ENCODE data around the gene LSM7.
"Not testable (repeated sequence)": the region's sequence is repeated elsewhere in the genome, so short reads cannot be mapped to it uniquely, and the experiment has no call there.

Gene LSM7

DNA sequence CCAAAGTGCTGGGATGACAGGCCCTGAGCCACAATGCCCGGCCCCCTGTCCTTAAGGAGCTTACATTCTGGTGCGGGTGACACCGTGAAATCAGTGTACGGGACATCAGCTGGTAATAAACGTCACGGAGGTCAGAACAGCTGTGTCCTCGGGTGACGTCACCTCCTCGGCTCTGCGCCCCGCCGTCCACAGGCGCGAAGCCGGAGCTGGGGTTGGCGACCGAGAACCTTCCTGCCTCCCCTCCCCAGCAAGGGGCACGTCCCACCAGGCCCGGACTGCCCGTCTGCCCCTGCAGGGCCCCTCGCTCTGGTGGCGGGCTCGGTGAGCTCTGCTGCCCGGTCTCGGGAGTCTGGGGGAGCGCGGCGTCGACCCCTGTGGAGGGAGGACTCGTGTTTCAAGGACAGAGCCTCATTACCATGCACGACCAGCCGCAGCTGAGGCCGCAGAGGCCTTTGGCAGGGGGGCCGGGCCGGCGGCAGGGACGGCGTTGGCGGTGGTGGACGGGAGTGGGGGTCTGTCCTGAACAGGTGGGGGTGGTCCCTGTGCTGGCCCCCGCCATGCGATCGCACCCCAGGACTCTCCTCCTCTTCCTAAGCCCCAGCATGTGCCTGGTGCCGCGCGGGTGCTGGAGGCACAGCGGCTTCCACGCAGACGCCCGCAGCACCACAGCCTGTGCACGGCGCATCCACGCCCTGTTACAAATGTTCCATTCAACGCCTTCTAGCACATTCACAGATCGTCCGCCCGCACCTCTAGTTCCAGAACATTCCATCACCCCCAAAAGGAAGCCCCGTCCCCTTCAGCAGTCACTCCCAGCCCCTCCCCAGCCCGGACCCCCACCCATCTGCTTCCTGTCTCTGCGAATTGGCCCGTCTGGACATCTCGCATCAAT, 25.8 kb downstream of the LSM7 start:
- DNase-seq (ENCODE audit: low spot score): no peak

GRCh38 chr19:2300533-2300932, 27.9 kb downstream of the LSM7 start:
- DNase-seq (ENCODE audit: low spot score): no peak

GRCh38 chr19:2296141-2296540, 32.2 kb downstream of the LSM7 start:
- DNase-seq (ENCODE audit: low spot score): no peak

GRCh38 chr19:2294687-2295335, 33.6 kb downstream of the LSM7 start:
- peak; percentile 78 for DNase-seq (ENCODE audit: low spot score)

- DNase-seq (ENCODE audit: low spot score): no peak
Observed at GRCh38 chr19:2291185-2291751, 37.1 kb downstream of the LSM7 start.

DNA sequence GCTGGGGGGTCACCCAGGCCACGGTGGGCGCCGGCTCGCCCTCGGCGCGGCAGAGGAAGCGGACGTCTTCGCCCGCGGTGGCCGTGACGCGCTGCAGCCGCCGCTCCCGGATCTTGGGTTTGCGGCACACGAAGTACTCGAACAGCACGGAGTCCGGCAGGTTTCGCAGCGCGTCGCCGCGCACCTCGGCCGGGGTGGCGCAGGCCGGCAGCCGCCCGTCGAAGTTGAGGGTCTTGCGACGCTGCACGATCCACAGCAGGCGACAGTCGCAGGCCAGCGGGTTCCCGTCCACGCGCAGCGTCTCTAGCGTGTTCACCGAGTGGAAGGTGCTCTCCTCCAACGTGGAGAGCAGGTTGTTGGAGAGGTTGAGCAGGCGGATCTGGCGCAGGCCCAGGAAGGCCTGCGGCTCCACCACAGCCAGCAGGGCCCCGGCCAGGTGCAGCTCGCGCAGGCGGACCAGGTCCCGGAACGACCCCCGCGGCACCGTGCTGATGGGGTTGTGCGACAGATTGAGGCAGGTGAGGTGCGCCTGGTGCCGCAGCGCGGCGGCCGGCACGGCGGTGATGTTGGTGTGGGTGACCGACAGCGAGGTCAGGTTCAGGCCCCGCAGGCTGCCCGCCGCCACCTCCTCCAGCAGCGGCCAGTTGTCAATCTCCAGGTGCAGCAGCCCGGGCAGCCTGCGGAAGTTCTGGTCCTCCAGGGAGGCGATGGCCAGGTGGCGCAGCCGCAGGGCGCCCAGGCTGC, 37.8 kb downstream of the LSM7 start:
- no peak for DNase-seq (ENCODE audit: low spot score)

DNA sequence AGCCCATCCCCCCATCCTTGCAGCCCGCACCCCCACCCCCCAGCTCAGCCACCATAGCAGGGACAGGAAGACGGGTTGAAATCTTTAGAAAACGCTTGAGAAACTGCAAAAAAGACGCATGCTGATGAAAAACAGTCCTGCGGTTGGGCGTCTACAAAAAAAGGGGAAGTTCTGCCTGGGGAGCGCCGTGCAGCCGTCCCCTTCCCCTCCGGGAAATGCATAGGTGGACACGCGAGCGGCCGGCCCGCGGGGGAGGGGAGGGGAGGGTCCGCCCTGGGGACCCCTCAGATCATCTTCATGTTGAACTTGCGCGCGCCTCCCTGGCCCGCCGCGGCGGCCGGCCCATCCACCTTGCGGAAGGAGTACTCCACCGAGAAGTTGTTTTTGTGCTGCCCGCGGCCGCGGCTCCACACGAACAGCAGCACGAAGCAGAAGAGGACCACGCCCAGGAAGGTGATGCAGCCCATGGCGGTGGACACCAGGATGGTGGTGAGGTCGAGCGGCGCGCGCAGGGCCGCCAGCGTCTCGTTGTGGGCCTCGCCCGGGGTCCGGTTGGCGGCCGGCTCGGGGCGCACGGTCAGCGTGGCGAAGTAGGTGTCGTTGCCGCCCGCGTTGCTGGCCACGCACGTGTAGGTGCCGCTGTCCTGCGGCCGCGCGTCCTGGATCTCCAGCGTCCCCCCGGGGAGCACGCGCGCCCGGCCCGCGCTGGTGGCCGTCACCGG, 38.5 kb downstream of the LSM7 start:
- no peak for DNase-seq (ENCODE audit: low spot score)

DNA sequence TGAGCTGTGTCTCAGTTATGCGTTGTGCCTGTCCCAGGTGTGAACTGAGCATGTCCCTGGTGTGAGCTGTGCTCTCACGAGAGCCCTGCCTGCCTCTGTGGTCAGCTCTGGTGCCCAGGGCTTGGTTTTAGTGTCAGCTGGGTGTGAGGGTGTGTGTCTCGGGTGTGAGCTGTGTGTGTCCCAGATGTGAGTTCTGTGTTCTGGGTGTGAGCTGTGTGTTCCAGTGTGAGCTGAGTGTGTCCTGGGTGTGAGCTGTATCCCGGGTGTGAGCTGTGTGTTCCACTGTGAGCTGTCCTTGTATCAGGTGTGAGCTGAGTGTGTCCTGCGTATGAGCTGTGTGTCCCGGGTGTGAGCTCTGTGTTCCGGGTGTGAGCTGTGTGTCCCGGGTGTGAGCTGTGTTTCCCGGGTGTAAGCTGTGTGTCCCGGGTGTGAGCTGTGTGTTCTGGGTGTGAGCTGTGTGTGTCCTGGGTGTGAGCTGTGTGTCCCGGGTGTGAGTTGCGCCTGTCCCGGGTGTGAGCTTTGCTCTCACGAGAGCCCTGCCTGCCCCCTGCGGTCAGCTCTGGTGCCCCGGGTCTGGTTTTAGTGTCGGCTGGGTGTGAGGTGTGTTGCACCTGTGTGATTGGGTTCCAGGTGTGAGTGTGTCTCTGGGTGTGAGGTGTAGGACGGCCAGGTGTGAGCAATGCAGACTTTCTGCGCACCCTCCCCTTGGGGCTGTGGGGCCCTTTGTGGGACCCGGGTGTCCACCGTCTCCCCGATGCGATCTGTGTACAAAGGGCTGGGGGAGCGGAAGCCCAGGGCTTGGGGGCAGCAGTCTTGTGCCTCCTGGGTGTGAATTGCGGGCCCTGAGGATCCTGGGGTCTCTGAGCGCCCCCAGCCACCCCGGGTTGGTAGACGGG, 39.3 kb downstream of the LSM7 start:
- DNase-seq (ENCODE audit: low spot score): no peak

- no peak for DNase-seq (ENCODE audit: low spot score)
Observed at GRCh38 chr19:2288338-2288817, 40.0 kb downstream of the LSM7 start.

GRCh38 chr19:2287585-2288337, 40.6 kb downstream of the LSM7 start:
- DNase-seq (ENCODE audit: low spot score): no peak

DNA sequence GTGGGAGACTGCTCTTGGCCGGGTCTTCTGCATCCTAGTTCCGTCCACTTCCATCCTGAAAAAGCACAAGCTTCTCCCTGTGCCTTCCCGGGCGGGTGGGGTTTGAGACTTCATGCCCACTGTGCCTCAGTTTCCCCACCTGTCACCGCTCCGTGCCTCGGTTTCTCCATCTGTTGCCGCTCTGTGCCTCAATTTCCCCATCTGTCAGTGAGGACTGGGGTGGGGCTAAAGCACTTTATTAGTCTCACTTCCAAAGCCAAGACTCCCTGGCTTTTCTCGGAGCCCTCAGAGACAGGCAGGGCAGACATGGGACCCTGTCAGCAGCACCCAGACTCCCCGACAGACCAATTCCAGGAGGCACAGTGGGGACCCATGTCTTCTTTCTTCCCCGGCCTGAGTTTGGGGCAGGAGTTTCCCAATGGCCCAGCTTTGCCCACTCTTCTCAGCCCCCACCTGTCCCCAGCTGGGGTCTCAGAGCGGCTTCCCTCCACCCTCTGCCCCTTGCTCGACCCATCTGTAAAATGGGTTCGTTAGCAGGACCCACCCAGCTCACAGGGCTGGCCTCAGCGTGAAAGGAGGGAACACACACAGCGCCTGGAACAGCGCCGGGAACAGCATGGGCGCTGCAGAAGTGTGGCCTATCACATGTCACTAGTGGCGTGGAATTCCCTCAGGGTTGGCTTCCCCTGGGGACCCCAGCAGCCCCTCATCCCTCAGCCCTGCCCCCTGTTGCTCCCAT, 41.8 kb downstream of the LSM7 start:
- DNase-seq (ENCODE audit: low spot score): no peak

DNA sequence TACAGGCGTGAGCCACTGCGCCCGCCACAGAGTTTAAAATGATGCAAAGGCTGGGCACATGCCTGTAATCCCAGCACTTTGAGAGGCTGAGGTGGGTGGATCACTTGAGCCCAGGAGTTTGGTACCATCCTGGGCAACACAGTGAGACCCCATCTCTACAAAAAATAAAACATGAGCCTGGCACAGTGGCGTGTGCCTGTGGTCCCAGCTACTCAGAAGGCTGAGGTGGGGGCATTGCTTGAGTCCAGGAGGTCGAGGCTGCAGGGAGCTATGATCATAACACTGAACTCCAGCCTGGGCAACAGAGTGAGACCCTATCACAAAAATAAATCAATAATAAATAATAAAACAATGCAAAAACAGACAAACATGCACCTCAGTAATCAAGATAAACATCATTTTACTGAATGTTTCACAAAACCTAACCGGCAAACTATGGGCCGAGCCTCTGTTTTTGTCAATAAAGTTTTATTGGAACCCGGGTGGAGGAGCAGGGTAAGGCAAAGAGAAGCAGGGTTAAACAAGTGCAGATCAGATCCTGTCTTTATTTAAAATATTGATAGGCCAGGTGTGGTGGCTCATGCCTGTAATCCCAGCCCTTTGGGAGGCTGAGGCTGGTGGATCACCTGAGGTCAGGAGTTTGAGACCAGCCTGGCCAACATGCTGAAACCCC, 44.4 kb downstream of the LSM7 start:
- DNase-seq (ENCODE audit: low spot score): no peak

- DNase-seq (ENCODE audit: low spot score): no peak
Observed at GRCh38 chr19:2282862-2283237, 45.5 kb downstream of the LSM7 start.

- DNase-seq (ENCODE audit: low spot score): no peak
Observed at GRCh38 chr19:2282062-2282861, 46.1 kb downstream of the LSM7 start, which contains the start of gene PEAK3. Gene PEAK3, minus strand, starts transcription at chr19:2282175. Its CDS starts 1,244 bp downstream, at chr19:2280931.

- DNase-seq (ENCODE audit: low spot score): not testable (repeated sequence)
Observed at GRCh38 chr19:2281265-2282061, 46.9 kb downstream of the LSM7 start.

DNA sequence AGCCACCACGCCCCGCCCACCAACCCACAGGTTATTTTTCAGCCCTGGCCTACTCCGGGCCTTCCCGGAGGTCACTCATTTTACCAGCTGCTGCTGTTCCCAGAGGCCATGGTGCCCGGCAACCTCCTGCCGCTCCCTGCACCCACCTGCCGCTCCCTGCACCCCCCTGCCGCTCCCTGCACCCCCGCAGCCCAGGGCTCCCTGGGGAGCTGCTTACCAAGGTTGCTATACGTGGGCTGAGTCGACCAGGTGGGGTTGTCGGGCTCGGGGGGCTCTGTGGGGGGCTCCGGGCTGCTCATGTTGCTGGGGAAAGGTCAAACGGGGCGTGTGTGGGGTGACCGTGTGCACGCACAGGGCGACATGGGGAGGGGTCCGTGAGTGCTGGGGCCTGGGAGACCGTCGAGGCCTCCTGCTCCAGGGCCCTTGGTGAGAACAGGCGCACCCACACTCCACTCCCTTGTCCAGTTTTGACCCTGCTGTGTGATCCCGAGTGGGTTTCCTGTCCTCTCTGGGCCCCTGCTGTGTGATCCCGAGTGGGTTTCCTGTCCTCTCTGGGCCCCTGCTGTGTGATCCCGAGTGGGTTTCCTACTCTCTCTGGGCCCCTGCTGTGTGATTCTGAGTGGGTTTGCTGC, 47.6 kb downstream of the LSM7 start:
- DNase-seq (ENCODE audit: low spot score): no peak

Data from pons (tissue), 1 donor.